ENCODE data around the gene COX20.

COX20 gene

GRCh38 chr1:244796719-244797406 is 38.6 kb upstream of the COX20 start:
- no peak overlapping the region for H3K4ac ChIP-seq (ENCODE audit: low read depth in 1 of 2, low read length in 2 of 2)
- no peak overlapping the region for H3K4me2 ChIP-seq (ENCODE audit: low read length, poor library complexity, severe bottlenecking)
- peak overlapping the region; percentile 24 for H4K8ac ChIP-seq (ENCODE audit: low read length)
- no peak overlapping the region for H2AFZ ChIP-seq (ENCODE audit: low read depth, low read length)
- no peak overlapping the region for H3K9ac ChIP-seq (ENCODE audit: low read length)
- H3K27ac ChIP-seq (ENCODE audit: low read length, poor library complexity, severe bottlenecking): no peak overlapping the region
- no peaks in the 10 kb centered on the region for H3K4me1 ChIP-seq (ENCODE audit: control insufficient read depth, insufficient read depth, low read depth, low read length)
- H2BK5ac ChIP-seq (ENCODE audit: low read depth, low read length, poor library complexity, severe bottlenecking): no peak overlapping the region
- H3K4me3 ChIP-seq (ENCODE audit: insufficient read depth in 1 of 2, low read depth in 1 of 2, low read length in 2 of 2): no peak overlapping the region
- no peaks in the 10 kb centered on the region for H3K79me1 ChIP-seq (replicated peaks; ENCODE audit: low read length, poor library complexity, severe bottlenecking)
- peak; percentile 63 for DNase-seq
- H3K36me3 ChIP-seq (ENCODE audit: control insufficient read depth in 1 of 2, insufficient read depth in 2 of 2, low read depth in 1 of 2, low read length in 2 of 2): no peaks in the 10 kb centered on the region
- H3K9me3 ChIP-seq (ENCODE audit: control insufficient read depth, low read length): no peaks in the 10 kb centered on the region
- H3K27me3 ChIP-seq (ENCODE audit: control insufficient read depth in 1 of 2, insufficient read depth in 1 of 2, low read length in 2 of 2): no peaks in the 10 kb centered on the region
- H2BK15ac ChIP-seq (ENCODE audit: low read depth, poor library complexity, severe bottlenecking): no peak overlapping the region
- H2BK12ac ChIP-seq (ENCODE audit: low read length in 2 of 2): no peak overlapping the region
- no peak overlapping the region for H4K91ac ChIP-seq (ENCODE audit: low read length)
- H2AK5ac ChIP-seq (ENCODE audit: low read length, severe bottlenecking): no peak overlapping the region
- WGBS: 49% methylated on average over 8 of the region's 10 CpGs
- no peak overlapping the region for H3K14ac ChIP-seq (ENCODE audit: low read length in 2 of 2)
- H3K23ac ChIP-seq (ENCODE audit: low read length in 2 of 2): no peak overlapping the region
- no peak overlapping the region for H2BK120ac ChIP-seq (ENCODE audit: low read depth, low read length)
- no peak overlapping the region for H3K18ac ChIP-seq (ENCODE audit: low read depth in 1 of 2, low read length in 2 of 2)

- Histone ChIP-seq H3K9me3 (ENCODE audit: control insufficient read depth, low read length) (no peaks in the 10 kb centered on the region), H3K79me1 (replicated peaks; ENCODE audit: low read length, poor library complexity, severe bottlenecking) (no peaks in the 10 kb centered on the region), H3K23ac (ENCODE audit: low read length in 2 of 2) (no peak overlapping the region), H2BK120ac (ENCODE audit: low read depth, low read length) (no peak overlapping the region), H2BK5ac (ENCODE audit: low read depth, low read length, poor library complexity, severe bottlenecking) (no peak overlapping the region), H3K9ac (ENCODE audit: low read length) (no peak overlapping the region), H3K4me1 (ENCODE audit: control insufficient read depth, insufficient read depth, low read depth, low read length) (no peaks in the 10 kb centered on the region), H2BK15ac (ENCODE audit: low read depth, poor library complexity, severe bottlenecking) (no peak overlapping the region), H2AFZ (ENCODE audit: low read depth, low read length) (no peak overlapping the region), H4K8ac (ENCODE audit: low read length) (no peak overlapping the region), H3K27ac (ENCODE audit: low read length, poor library complexity, severe bottlenecking) (no peak overlapping the region), H2BK12ac (ENCODE audit: low read length in 2 of 2) (no peak overlapping the region), H3K27me3 (ENCODE audit: control insufficient read depth in 1 of 2, insufficient read depth in 1 of 2, low read length in 2 of 2) (no peaks in the 10 kb centered on the region), H3K14ac (ENCODE audit: low read length in 2 of 2) (no peak overlapping the region), H3K4me3 (ENCODE audit: insufficient read depth in 1 of 2, low read depth in 1 of 2, low read length in 2 of 2) (no peak overlapping the region), H2AK5ac (ENCODE audit: low read length, severe bottlenecking) (no peak overlapping the region), H3K4me2 (ENCODE audit: low read length, poor library complexity, severe bottlenecking) (no peak overlapping the region), H4K91ac (ENCODE audit: low read length) (no peak overlapping the region), H3K18ac (ENCODE audit: low read depth in 1 of 2, low read length in 2 of 2) (no peak overlapping the region), H3K4ac (ENCODE audit: low read depth in 1 of 2, low read length in 2 of 2) (no peak overlapping the region), H3K36me3 (ENCODE audit: control insufficient read depth in 1 of 2, insufficient read depth in 2 of 2, low read depth in 1 of 2, low read length in 2 of 2) (no peaks in the 10 kb centered on the region)
- DNase-seq: no peak
- 90% methylated on average over 7 of the region's 9 CpGs for WGBS
Measured at GRCh38 chr1:244800821-244801220, 34.6 kb upstream of the COX20 start.

GRCh38 chr1:244801246-244801645 is 34.2 kb upstream of the COX20 start:
- H2BK12ac ChIP-seq (ENCODE audit: low read length in 2 of 2): no peak overlapping the region

GRCh38 chr1:244802041-244802440 is 33.4 kb upstream of the COX20 start:
- Histone ChIP-seq H3K27ac (ENCODE audit: low read length, poor library complexity, severe bottlenecking) (no peak overlapping the region), H2AFZ (ENCODE audit: low read depth, low read length) (no peak overlapping the region)

More at GRCh38 chr1:244801246-244801645, 34.2 kb upstream of the COX20 start:
- peak; percentile 33 for DNase-seq
- no peak overlapping the region for H2AK5ac ChIP-seq (ENCODE audit: low read length, severe bottlenecking)
- no peak overlapping the region for H3K14ac ChIP-seq (ENCODE audit: low read length in 2 of 2)
- no peak overlapping the region for H3K4ac ChIP-seq (ENCODE audit: low read depth in 1 of 2, low read length in 2 of 2)
- H3K9me3 ChIP-seq (ENCODE audit: control insufficient read depth, low read length): no peaks in the 10 kb centered on the region
- no peak overlapping the region for H4K8ac ChIP-seq (ENCODE audit: low read length)
- 54% methylated on average over 10 of the region's 14 CpGs for WGBS
- H3K79me1 ChIP-seq (replicated peaks; ENCODE audit: low read length, poor library complexity, severe bottlenecking): no peaks in the 10 kb centered on the region
- no peak overlapping the region for H4K91ac ChIP-seq (ENCODE audit: low read length)
- H3K23ac ChIP-seq (ENCODE audit: low read length in 2 of 2): no peak overlapping the region
- H2BK5ac ChIP-seq (ENCODE audit: low read depth, low read length, poor library complexity, severe bottlenecking): no peak overlapping the region
- no peaks in the 10 kb centered on the region for H3K36me3 ChIP-seq (ENCODE audit: control insufficient read depth in 1 of 2, insufficient read depth in 2 of 2, low read depth in 1 of 2, low read length in 2 of 2)
- H3K18ac ChIP-seq (ENCODE audit: low read depth in 1 of 2, low read length in 2 of 2): no peak overlapping the region
- no peak overlapping the region for H3K4me2 ChIP-seq (ENCODE audit: low read length, poor library complexity, severe bottlenecking)
- H3K4me1 ChIP-seq (ENCODE audit: control insufficient read depth, insufficient read depth, low read depth, low read length): no peaks in the 10 kb centered on the region
- H3K27ac ChIP-seq (ENCODE audit: low read length, poor library complexity, severe bottlenecking): no peak overlapping the region
- no peak overlapping the region for H2AFZ ChIP-seq (ENCODE audit: low read depth, low read length)
- H2BK120ac ChIP-seq (ENCODE audit: low read depth, low read length): no peak overlapping the region
- H2BK15ac ChIP-seq (ENCODE audit: low read depth, poor library complexity, severe bottlenecking): no peak overlapping the region
- H3K4me3 ChIP-seq (ENCODE audit: insufficient read depth in 1 of 2, low read depth in 1 of 2, low read length in 2 of 2): no peak overlapping the region
- H3K9ac ChIP-seq (ENCODE audit: low read length): no peak overlapping the region
- H3K27me3 ChIP-seq (ENCODE audit: control insufficient read depth in 1 of 2, insufficient read depth in 1 of 2, low read length in 2 of 2): no peaks in the 10 kb centered on the region

More at GRCh38 chr1:244802041-244802440, 33.4 kb upstream of the COX20 start:
- H3K36me3 ChIP-seq (ENCODE audit: control insufficient read depth in 1 of 2, insufficient read depth in 2 of 2, low read depth in 1 of 2, low read length in 2 of 2): no peaks in the 10 kb centered on the region
- H3K79me1 ChIP-seq (replicated peaks; ENCODE audit: low read length, poor library complexity, severe bottlenecking): no peaks in the 10 kb centered on the region
- H3K14ac ChIP-seq (ENCODE audit: low read length in 2 of 2): no peak overlapping the region
- H2BK12ac ChIP-seq (ENCODE audit: low read length in 2 of 2): no peak overlapping the region
- no peak overlapping the region for H3K18ac ChIP-seq (ENCODE audit: low read depth in 1 of 2, low read length in 2 of 2)
- WGBS: 70% methylated on average over 12 of the region's 14 CpGs
- H3K4ac ChIP-seq (ENCODE audit: low read depth in 1 of 2, low read length in 2 of 2): no peak overlapping the region
- H3K4me2 ChIP-seq (ENCODE audit: low read length, poor library complexity, severe bottlenecking): no peak overlapping the region
- H3K4me3 ChIP-seq (ENCODE audit: insufficient read depth in 1 of 2, low read depth in 1 of 2, low read length in 2 of 2): no peak overlapping the region
- H3K4me1 ChIP-seq (ENCODE audit: control insufficient read depth, insufficient read depth, low read depth, low read length): no peaks in the 10 kb centered on the region
- DNase-seq: no peak
- no peak overlapping the region for H3K9ac ChIP-seq (ENCODE audit: low read length)
- H3K27me3 ChIP-seq (ENCODE audit: control insufficient read depth in 1 of 2, insufficient read depth in 1 of 2, low read length in 2 of 2): no peaks in the 10 kb centered on the region
- no peak overlapping the region for H2AK5ac ChIP-seq (ENCODE audit: low read length, severe bottlenecking)
- no peak overlapping the region for H2BK5ac ChIP-seq (ENCODE audit: low read depth, low read length, poor library complexity, severe bottlenecking)
- H2BK120ac ChIP-seq (ENCODE audit: low read depth, low read length): no peak overlapping the region
- H3K23ac ChIP-seq (ENCODE audit: low read length in 2 of 2): no peak overlapping the region
- H4K8ac ChIP-seq (ENCODE audit: low read length): no peak overlapping the region
- no peak overlapping the region for H4K91ac ChIP-seq (ENCODE audit: low read length)
- no peak overlapping the region for H2BK15ac ChIP-seq (ENCODE audit: low read depth, poor library complexity, severe bottlenecking)
- no peaks in the 10 kb centered on the region for H3K9me3 ChIP-seq (ENCODE audit: control insufficient read depth, low read length)

Measured in mesenchymal stem cell (in vitro differentiated cells and primary cell).